ENCODE results near the gene ADAM33.

Gene ADAM33

DNA sequence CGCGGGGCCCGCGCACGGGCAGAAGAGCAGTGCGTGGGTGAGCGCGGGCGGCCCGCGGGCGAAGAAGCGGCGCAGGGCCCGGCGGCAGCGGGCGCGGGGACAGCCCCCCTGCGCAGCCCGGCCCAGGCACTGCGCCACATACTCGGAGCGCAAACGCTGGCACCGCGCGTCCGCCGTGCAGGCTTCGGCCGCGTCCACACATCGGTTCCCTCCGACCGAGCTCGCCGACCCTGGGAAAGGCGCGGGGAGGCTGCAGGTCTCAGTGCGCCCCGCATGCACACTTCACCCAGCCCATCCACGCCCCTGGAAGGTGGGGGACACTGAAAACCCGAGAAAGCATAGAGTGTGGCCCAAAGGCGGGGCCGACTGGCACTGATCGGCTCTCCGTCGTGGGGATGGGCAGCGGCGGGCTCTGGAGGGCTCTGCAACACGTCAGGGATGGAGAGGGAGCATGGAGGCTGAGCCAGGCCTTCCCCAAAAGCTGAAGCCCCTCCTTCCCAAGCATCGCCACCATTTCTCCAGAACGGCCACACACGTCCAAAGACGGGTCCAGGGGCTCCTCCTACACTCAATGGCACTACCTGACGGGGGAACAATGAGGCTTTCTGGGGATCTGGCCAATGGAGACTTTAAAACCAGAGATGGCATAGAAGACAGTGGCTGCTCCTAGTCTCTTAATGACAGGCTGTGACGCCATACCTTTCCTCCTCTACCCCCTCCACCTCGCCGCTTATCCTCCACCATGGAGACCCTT is 20.6 kb downstream of the ADAM33 start:
- Histone ChIP-seq H3K4me3 (ENCODE audit: control insufficient read depth in 1 of 7, extremely low read depth in 1 of 7, insufficient read depth in 4 of 7, low read depth in 2 of 7, low read length in 6 of 7) (peak overlapping the region in 3 of 7 experiments; percentile 2 to 41 (median 28)), H3K27me3 (replicated peaks in 2 of 5; ENCODE audit: control insufficient read depth in 4 of 5, insufficient read depth in 5 of 5, low read length in 4 of 5) (peaks cover 0 to 64% (median 16%) of the 10 kb centered on the region in 5 experiments), H3K9me3 (ENCODE audit: control extremely low read depth in 1 of 5, control insufficient read depth in 4 of 5, insufficient read depth in 2 of 5, low read depth in 1 of 5, low read length in 4 of 5) (no peaks in the 10 kb centered on the region), H3K4me1 (ENCODE audit: control extremely low read depth in 1 of 4, control insufficient read depth in 4 of 4, insufficient read depth in 4 of 4, low read length in 3 of 4) (peaks cover 0 to 17% (median 12%) of the 10 kb centered on the region in 4 experiments), H3K27ac (ENCODE audit: insufficient read depth in 1 of 2, low read depth in 1 of 2, low read length in 2 of 2, poor library complexity in 1 of 2, severe bottlenecking in 2 of 2) (no peak overlapping the region), H3K36me3 (ENCODE audit: control insufficient read depth in 4 of 4, insufficient read depth in 4 of 4, low read length in 3 of 4) (no peaks in the 10 kb centered on the region)
- ChIA-PET POLR2A (no interaction called here), CTCF (no interaction called here)
- no peak for DNase-seq
- 13% methylated on average over 60 of the region's 60 CpGs for WGBS (ENCODE audit: insufficient coverage)

DNA sequence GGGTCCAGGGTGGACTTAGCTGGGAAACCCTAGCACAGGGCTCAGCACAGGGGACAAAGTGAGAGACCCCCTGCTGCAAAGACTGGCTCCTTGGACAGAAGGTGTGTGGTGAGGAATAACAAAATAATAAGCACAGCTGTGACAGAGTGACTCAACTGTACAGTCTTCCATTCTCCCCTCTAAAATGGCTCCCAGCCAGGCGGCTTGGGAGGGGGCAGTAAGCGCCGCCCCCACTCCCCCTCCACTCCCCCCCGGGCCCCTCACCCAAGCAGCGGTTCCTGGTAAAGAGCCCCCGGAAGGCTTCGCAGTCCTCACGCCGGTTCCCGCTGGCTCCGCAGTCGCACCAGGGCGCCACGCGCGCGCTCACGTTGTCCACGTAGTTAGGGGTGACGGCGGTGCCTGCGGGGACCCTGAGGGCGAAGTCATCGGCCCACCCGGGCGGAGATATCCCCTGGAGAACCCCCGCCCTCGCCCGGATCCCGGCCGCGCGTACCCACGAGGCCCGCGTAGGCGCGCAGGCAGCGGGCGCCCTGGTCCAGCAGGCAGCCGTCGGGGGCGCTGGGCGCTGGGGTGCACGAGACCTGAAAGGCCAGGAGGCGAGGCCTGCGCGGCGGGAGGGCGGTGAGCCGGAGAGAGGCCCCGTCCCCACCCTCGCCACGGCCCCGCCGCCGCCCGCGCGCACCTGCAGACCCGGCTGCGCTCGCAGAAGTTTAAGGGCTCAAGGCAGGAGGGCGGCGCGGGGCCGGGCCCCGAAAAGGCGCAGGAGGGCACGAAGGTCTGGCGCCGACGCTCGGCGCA is 21.3 kb downstream of the ADAM33 start:
- Histone ChIP-seq H3K4me1 (ENCODE audit: control extremely low read depth in 1 of 4, control insufficient read depth in 4 of 4, insufficient read depth in 4 of 4, low read length in 3 of 4) (peaks cover 0 to 11% (median 8%) of the 10 kb centered on the region in 4 experiments), H3K27me3 (replicated peaks in 2 of 5; ENCODE audit: control insufficient read depth in 4 of 5, insufficient read depth in 5 of 5, low read length in 4 of 5) (peaks cover 0 to 66% (median 16%) of the 10 kb centered on the region in 5 experiments), H3K4me3 (ENCODE audit: control insufficient read depth in 1 of 7, extremely low read depth in 1 of 7, insufficient read depth in 4 of 7, low read depth in 2 of 7, low read length in 6 of 7) (peak overlapping the region in 4 of 7 experiments; percentile 2 to 43 (median 34)), H3K27ac (ENCODE audit: insufficient read depth in 1 of 2, low read depth in 1 of 2, low read length in 2 of 2, poor library complexity in 1 of 2, severe bottlenecking in 2 of 2) (no peak overlapping the region), H3K9me3 (ENCODE audit: control extremely low read depth in 1 of 5, control insufficient read depth in 4 of 5, insufficient read depth in 2 of 5, low read depth in 1 of 5, low read length in 4 of 5) (no peaks in the 10 kb centered on the region), H3K36me3 (ENCODE audit: control insufficient read depth in 4 of 4, insufficient read depth in 4 of 4, low read length in 3 of 4) (no peaks in the 10 kb centered on the region)
- POLR2A ChIA-PET = no interaction called here
- CTCF ChIA-PET = interaction anchor here (1.1 kb wide), 1 partner anchor 16 kb away, joined by 5 read pairs; no protein-coding TSS in a partner anchor
- peak in 1 of 3 donors; percentile 37 for DNase-seq
- 5% methylated on average over 65 of the region's 75 CpGs for WGBS (ENCODE audit: insufficient coverage)

- no peak for DNase-seq
- 84% methylated on average over 10 of the region's 12 CpGs for WGBS (ENCODE audit: insufficient coverage)
- CTCF ChIA-PET = interaction anchor here (0.5 to 1.3 kb wide), 3 partner anchors 13 to 17 kb away, joined by 3 to 5 read pairs (median 5); no protein-coding TSS in a partner anchor
Observed at GRCh38 chr20:3659492-3660261, 22.1 kb downstream of the ADAM33 start.

GRCh38 chr20:3658716-3659491 is 22.9 kb downstream of the ADAM33 start:
- WGBS (ENCODE audit: insufficient coverage) = 69% methylated on average over 5 of the region's 8 CpGs
- POLR2A ChIA-PET = no interaction called here
- H3K9me3 ChIP-seq (ENCODE audit: control extremely low read depth in 1 of 5, control insufficient read depth in 4 of 5, insufficient read depth in 2 of 5, low read depth in 1 of 5, low read length in 4 of 5) = no peaks in the 10 kb centered on the region
- no peaks in the 10 kb centered on the region for H3K36me3 ChIP-seq (ENCODE audit: control insufficient read depth in 4 of 4, insufficient read depth in 4 of 4, low read length in 3 of 4)
- peaks cover 0 to 69% (median 16%) of the 10 kb centered on the region in 5 experiments for H3K27me3 ChIP-seq (replicated peaks in 2 of 5; ENCODE audit: control insufficient read depth in 4 of 5, insufficient read depth in 5 of 5, low read length in 4 of 5)
- H3K27ac ChIP-seq (ENCODE audit: insufficient read depth in 1 of 2, low read depth in 1 of 2, low read length in 2 of 2, poor library complexity in 1 of 2, severe bottlenecking in 2 of 2) = no peak overlapping the region
- peak in 1 of 3 donors; percentile 27 for DNase-seq
- CTCF ChIA-PET = interaction anchor here (0.5 to 1.3 kb wide), 4 partner anchors 9 to 52 kb away, joined by 3 to 5 read pairs (median 3); no protein-coding TSS in a partner anchor
- no peak overlapping the region for H3K4me3 ChIP-seq (ENCODE audit: control insufficient read depth in 1 of 7, extremely low read depth in 1 of 7, insufficient read depth in 4 of 7, low read depth in 2 of 7, low read length in 6 of 7)
- peaks cover 0 to 11% (median 8%) of the 10 kb centered on the region in 4 experiments for H3K4me1 ChIP-seq (ENCODE audit: control extremely low read depth in 1 of 4, control insufficient read depth in 4 of 4, insufficient read depth in 4 of 4, low read length in 3 of 4)

More at GRCh38 chr20:3659492-3660261, 22.1 kb downstream of the ADAM33 start:
- peaks cover 0 to 69% (median 16%) of the 10 kb centered on the region in 5 experiments for H3K27me3 ChIP-seq (replicated peaks in 2 of 5; ENCODE audit: control insufficient read depth in 4 of 5, insufficient read depth in 5 of 5, low read length in 4 of 5)
- no peaks in the 10 kb centered on the region for H3K9me3 ChIP-seq (ENCODE audit: control extremely low read depth in 1 of 5, control insufficient read depth in 4 of 5, insufficient read depth in 2 of 5, low read depth in 1 of 5, low read length in 4 of 5)
- H3K4me3 ChIP-seq (ENCODE audit: control insufficient read depth in 1 of 7, extremely low read depth in 1 of 7, insufficient read depth in 4 of 7, low read depth in 2 of 7, low read length in 6 of 7) = no peak overlapping the region
- no peaks in the 10 kb centered on the region for H3K36me3 ChIP-seq (ENCODE audit: control insufficient read depth in 4 of 4, insufficient read depth in 4 of 4, low read length in 3 of 4)
- H3K27ac ChIP-seq (ENCODE audit: insufficient read depth in 1 of 2, low read depth in 1 of 2, low read length in 2 of 2, poor library complexity in 1 of 2, severe bottlenecking in 2 of 2) = no peak overlapping the region
- H3K4me1 ChIP-seq (ENCODE audit: control extremely low read depth in 1 of 4, control insufficient read depth in 4 of 4, insufficient read depth in 4 of 4, low read length in 3 of 4) = peaks cover 0 to 11% (median 8%) of the 10 kb centered on the region in 4 experiments
- POLR2A ChIA-PET = no interaction called here

- Histone ChIP-seq H3K4me1 (ENCODE audit: control extremely low read depth in 1 of 4, control insufficient read depth in 4 of 4, insufficient read depth in 4 of 4, low read length in 3 of 4) (peaks cover 0 to 13% (median 11%) of the 10 kb centered on the region in 4 experiments), H3K27ac (ENCODE audit: insufficient read depth in 1 of 2, low read depth in 1 of 2, low read length in 2 of 2, poor library complexity in 1 of 2, severe bottlenecking in 2 of 2) (no peak overlapping the region), H3K27me3 (replicated peaks in 2 of 5; ENCODE audit: control insufficient read depth in 4 of 5, insufficient read depth in 5 of 5, low read length in 4 of 5) (peaks cover 0 to 65% (median 13%) of the 10 kb centered on the region in 5 experiments), H3K36me3 (ENCODE audit: control insufficient read depth in 4 of 4, insufficient read depth in 4 of 4, low read length in 3 of 4) (no peaks in the 10 kb centered on the region), H3K9me3 (ENCODE audit: control extremely low read depth in 1 of 5, control insufficient read depth in 4 of 5, insufficient read depth in 2 of 5, low read depth in 1 of 5, low read length in 4 of 5) (no peaks in the 10 kb centered on the region), H3K4me3 (ENCODE audit: control insufficient read depth in 1 of 7, extremely low read depth in 1 of 7, insufficient read depth in 4 of 7, low read depth in 2 of 7, low read length in 6 of 7) (no peak overlapping the region)
- DNase-seq = no peak
- ChIA-PET CTCF (interaction anchor here (0.8 to 1.3 kb wide), 3 partner anchors 10 to 53 kb away, joined by 3 to 5 read pairs (median 3); no protein-coding TSS in a partner anchor), POLR2A (no interaction called here)
- WGBS (ENCODE audit: insufficient coverage) = 98% methylated on average over 5 of the region's 7 CpGs
Observed at GRCh38 chr20:3658019-3658715, 23.6 kb downstream of the ADAM33 start.

GRCh38 chr20:3655131-3655405 is 26.7 kb downstream of the ADAM33 start:
- ChIA-PET CTCF (no interaction called here), POLR2A (no interaction called here)
- Histone ChIP-seq H3K27ac (ENCODE audit: insufficient read depth in 1 of 2, low read depth in 1 of 2, low read length in 2 of 2, poor library complexity in 1 of 2, severe bottlenecking in 2 of 2) (no peak overlapping the region), H3K36me3 (ENCODE audit: control insufficient read depth in 4 of 4, insufficient read depth in 4 of 4, low read length in 3 of 4) (peaks cover 0 to 4% (median under 1%) of the 10 kb centered on the region in 4 experiments), H3K27me3 (replicated peaks in 2 of 5; ENCODE audit: control insufficient read depth in 4 of 5, insufficient read depth in 5 of 5, low read length in 4 of 5) (peaks cover 0 to 34% (median 6%) of the 10 kb centered on the region in 5 experiments), H3K4me1 (ENCODE audit: control extremely low read depth in 1 of 4, control insufficient read depth in 4 of 4, insufficient read depth in 4 of 4, low read length in 3 of 4) (peaks cover 0 to 10% (median 3%) of the 10 kb centered on the region in 4 experiments), H3K9me3 (ENCODE audit: control extremely low read depth in 1 of 5, control insufficient read depth in 4 of 5, insufficient read depth in 2 of 5, low read depth in 1 of 5, low read length in 4 of 5) (no peaks in the 10 kb centered on the region), H3K4me3 (ENCODE audit: control insufficient read depth in 1 of 7, extremely low read depth in 1 of 7, insufficient read depth in 4 of 7, low read depth in 2 of 7, low read length in 6 of 7) (no peak overlapping the region)
- WGBS (ENCODE audit: insufficient coverage) = 93% methylated on average over 4 of the region's 4 CpGs
- no peak for DNase-seq
